Thyroid gland (tissue), 4 donors: ENCODE results near the gene UGT1A5.

Experiments used
- POLR2A ChIP-seq, 2 donors: fragments of 450-650 bp; IDR thresholded peaks; one replicate each; pipeline ENCODE4 v1.6.1; 2017; ENCODE audit warnings: antibody characterized with exemption in 2 of 2, mild to moderate bottlenecking in 2 of 2, moderate library complexity in 1 of 2
- TF ChIP-seq, protein P1 (sequence below), 6 experiments: fragments of 200-600 bp in 3 of 6; fragments of 450-650 bp in 3 of 6; sonication (generic) in 3 of 6; IDR thresholded peaks; one replicate each; pipeline ENCODE4 v1.5.1; 2016 to 2019; ENCODE audit warnings: antibody characterized with exemption in 6 of 6, mild to moderate bottlenecking in 2 of 6, inconsistent platforms in 1 of 6, moderate library complexity in 1 of 6

GRCh38 chr2:233820774-233821105, 108.0 kb downstream of the UGT1A5 start:
- TF ChIP-seq, protein P1, sequence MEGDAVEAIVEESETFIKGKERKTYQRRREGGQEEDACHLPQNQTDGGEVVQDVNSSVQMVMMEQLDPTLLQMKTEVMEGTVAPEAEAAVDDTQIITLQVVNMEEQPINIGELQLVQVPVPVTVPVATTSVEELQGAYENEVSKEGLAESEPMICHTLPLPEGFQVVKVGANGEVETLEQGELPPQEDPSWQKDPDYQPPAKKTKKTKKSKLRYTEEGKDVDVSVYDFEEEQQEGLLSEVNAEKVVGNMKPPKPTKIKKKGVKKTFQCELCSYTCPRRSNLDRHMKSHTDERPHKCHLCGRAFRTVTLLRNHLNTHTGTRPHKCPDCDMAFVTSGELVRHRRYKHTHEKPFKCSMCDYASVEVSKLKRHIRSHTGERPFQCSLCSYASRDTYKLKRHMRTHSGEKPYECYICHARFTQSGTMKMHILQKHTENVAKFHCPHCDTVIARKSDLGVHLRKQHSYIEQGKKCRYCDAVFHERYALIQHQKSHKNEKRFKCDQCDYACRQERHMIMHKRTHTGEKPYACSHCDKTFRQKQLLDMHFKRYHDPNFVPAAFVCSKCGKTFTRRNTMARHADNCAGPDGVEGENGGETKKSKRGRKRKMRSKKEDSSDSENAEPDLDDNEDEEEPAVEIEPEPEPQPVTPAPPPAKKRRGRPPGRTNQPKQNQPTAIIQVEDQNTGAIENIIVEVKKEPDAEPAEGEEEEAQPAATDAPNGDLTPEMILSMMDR (IDR thresholded peaks at IDR 0.05), result no peak
- no peak for TF ChIP-seq POLR2A (IDR thresholded peaks at IDR 0.05)
